ENCODE data around the gene PRTG.

Gene PRTG

GRCh38 chr15:55564347-55565145, 178.4 kb downstream of the PRTG start:
- DNase-seq (ENCODE audit: low spot score), result no peak

GRCh38 chr15:55562601-55563000, 180.4 kb downstream of the PRTG start:
- no peak for DNase-seq (ENCODE audit: low spot score)
